Measurements from ENCODE around the gene ZNF205. TPM values are rescaled to one million over a fixed set of nuclear protein-coding genes. Genes with fewer than 3 reads are reported as not detected.
"Not testable (repeated sequence)": the region's sequence is repeated elsewhere in the genome, so short reads cannot be mapped to it uniquely, and the experiment has no call there.

The ZNF205 gene
- total RNA-seq, 1 experiment from 2014 or later: 12.1 TPM

- CTCF ChIA-PET: interaction anchor here (0.5 kb wide), 2 partner anchors 13 to 57 kb away, joined by 3 to 5 read pairs; no protein-coding TSS in a partner anchor
- TF ChIP-seq CTCF (IDR thresholded peaks at IDR 0.05; ENCODE audit: unreplicated experiment): no peak
- DNase-seq (ENCODE audit: unreplicated experiment): no peak
- POLR2A ChIA-PET: interaction anchor here (1.2 kb wide), 1 partner anchor 24 kb away, joined by 5 read pairs; the partner anchor contains the start of gene ZSCAN10
- intact Hi-C loops (cut with micrococcal nuclease): no loop called here
- no peaks in the 10 kb centered on the region for H3K36me3 Mint-ChIP-seq (ENCODE audit: insufficient read depth, unreplicated experiment)
- no peaks in the 10 kb centered on the region for H3K9me3 Mint-ChIP-seq (ENCODE audit: unreplicated experiment)
- no peak overlapping the region for H3K27ac Mint-ChIP-seq (ENCODE audit: low read depth, unreplicated experiment)
- no peaks in the 10 kb centered on the region for H3K4me1 Mint-ChIP-seq (ENCODE audit: insufficient read depth, unreplicated experiment)
- no peak overlapping the region for H3K4me3 Mint-ChIP-seq (ENCODE audit: unreplicated experiment)
- no TSS peak for BruUV-seq (replicated peaks)
- H3K27me3 Mint-ChIP-seq (ENCODE audit: insufficient read depth, unreplicated experiment): peaks cover 43% of the 10 kb centered on the region
Measured at GRCh38 chr16:3074860-3075522, 37.4 kb upstream of the ZNF205 start.

- no peak for DNase-seq (ENCODE audit: unreplicated experiment)
- no peak overlapping the region for H3K27ac Mint-ChIP-seq (ENCODE audit: low read depth, unreplicated experiment)
- ChIA-PET POLR2A (interaction anchor here (1.1 kb wide), 1 partner anchor 60 kb away, joined by 3 read pairs; no protein-coding TSS in a partner anchor), CTCF (interaction anchor here (0.5 to 0.6 kb wide), 2 partner anchors 25 to 57 kb away, joined by 3 read pairs; no protein-coding TSS in a partner anchor)
- H3K27me3 Mint-ChIP-seq (ENCODE audit: insufficient read depth, unreplicated experiment): peaks cover 48% of the 10 kb centered on the region
- H3K4me1 Mint-ChIP-seq (ENCODE audit: insufficient read depth, unreplicated experiment): no peaks in the 10 kb centered on the region
- intact Hi-C loops (cut with micrococcal nuclease): no loop called here
- H3K4me3 Mint-ChIP-seq (ENCODE audit: unreplicated experiment): no peak overlapping the region
- H3K9me3 Mint-ChIP-seq (ENCODE audit: unreplicated experiment): no peaks in the 10 kb centered on the region
- TF ChIP-seq CTCF (IDR thresholded peaks at IDR 0.05; ENCODE audit: unreplicated experiment): no peak
- BruUV-seq (replicated peaks): no TSS peak
- no peaks in the 10 kb centered on the region for H3K36me3 Mint-ChIP-seq (ENCODE audit: insufficient read depth, unreplicated experiment)
Measured at GRCh38 chr16:3075523-3075915, 36.9 kb upstream of the ZNF205 start.

GRCh38 chr16:3075946-3076345 is 36.4 kb upstream of the ZNF205 start:
- ChIA-PET CTCF (interaction anchor here (0.5 to 1.0 kb wide), 5 partner anchors 11 to 56 kb away, joined by 3 to 4 read pairs (median 3); no protein-coding TSS in a partner anchor), POLR2A (interaction anchor here (1.1 kb wide), 1 partner anchor 60 kb away, joined by 3 read pairs; no protein-coding TSS in a partner anchor)
- DNase-seq (ENCODE audit: unreplicated experiment); intact Hi-C loops (cut with micrococcal nuclease); H3K9me3 Mint-ChIP-seq (ENCODE audit: unreplicated experiment); H3K27ac Mint-ChIP-seq (ENCODE audit: low read depth, unreplicated experiment); H3K4me3 Mint-ChIP-seq (ENCODE audit: unreplicated experiment); H3K4me1 Mint-ChIP-seq (ENCODE audit: insufficient read depth, unreplicated experiment); BruUV-seq (replicated peaks); H3K36me3 Mint-ChIP-seq (ENCODE audit: insufficient read depth, unreplicated experiment): not testable (repeated sequence)
- peaks cover 52% of the 10 kb centered on the region for H3K27me3 Mint-ChIP-seq (ENCODE audit: insufficient read depth, unreplicated experiment)

- H3K36me3 Mint-ChIP-seq (ENCODE audit: insufficient read depth, unreplicated experiment): no peaks in the 10 kb centered on the region
- peaks cover 56% of the 10 kb centered on the region for H3K27me3 Mint-ChIP-seq (ENCODE audit: insufficient read depth, unreplicated experiment)
- no peak for DNase-seq (ENCODE audit: unreplicated experiment)
- intact Hi-C loops (cut with micrococcal nuclease): no loop called here
- ChIA-PET CTCF (interaction anchor here (0.6 to 1.0 kb wide), 4 partner anchors 12 to 31 kb away, joined by 3 to 4 read pairs (median 4); no protein-coding TSS in a partner anchor), POLR2A (interaction anchor here (0.6 to 1.1 kb wide), 2 partner anchors 16 to 59 kb away, joined by 3 read pairs; no protein-coding TSS in a partner anchor)
- H3K4me3 Mint-ChIP-seq (ENCODE audit: unreplicated experiment): no peak overlapping the region
- no peaks in the 10 kb centered on the region for H3K9me3 Mint-ChIP-seq (ENCODE audit: unreplicated experiment)
- BruUV-seq (replicated peaks): no TSS peak
- H3K4me1 Mint-ChIP-seq (ENCODE audit: insufficient read depth, unreplicated experiment): no peaks in the 10 kb centered on the region
- no peak overlapping the region for H3K27ac Mint-ChIP-seq (ENCODE audit: low read depth, unreplicated experiment)
- TF ChIP-seq CTCF (IDR thresholded peaks at IDR 0.05; ENCODE audit: unreplicated experiment): no peak
Measured at GRCh38 chr16:3076577-3076976, 35.8 kb upstream of the ZNF205 start.

Data from MCF 10A (cell line).